Activated CD8-positive, alpha-beta memory T cell treated with anti-CD3 and anti-CD28 coated beads, Interleukin-2, amount 50 U/mL, for 24 hours (primary cell): ENCODE measurements around the gene VTCN1.
"Not testable (repeated sequence)": the region's sequence is repeated elsewhere in the genome, so short reads cannot be mapped to it uniquely, and the experiment has no call there.

Source experiments
- DNase-seq: peaks from one replicate; pipeline ENCODE4 v3.0.0-alpha.2; 2020; ENCODE audit errors: extremely low read depth

Gene VTCN1

GRCh38 chr1:117210831-117211261 lies at the start of gene VTCN1:
Gene VTCN1 (minus strand): TSS chr1:117210927. CDS start chr1:117210855, 72 bp downstream.
- no peak for DNase-seq

DNA sequence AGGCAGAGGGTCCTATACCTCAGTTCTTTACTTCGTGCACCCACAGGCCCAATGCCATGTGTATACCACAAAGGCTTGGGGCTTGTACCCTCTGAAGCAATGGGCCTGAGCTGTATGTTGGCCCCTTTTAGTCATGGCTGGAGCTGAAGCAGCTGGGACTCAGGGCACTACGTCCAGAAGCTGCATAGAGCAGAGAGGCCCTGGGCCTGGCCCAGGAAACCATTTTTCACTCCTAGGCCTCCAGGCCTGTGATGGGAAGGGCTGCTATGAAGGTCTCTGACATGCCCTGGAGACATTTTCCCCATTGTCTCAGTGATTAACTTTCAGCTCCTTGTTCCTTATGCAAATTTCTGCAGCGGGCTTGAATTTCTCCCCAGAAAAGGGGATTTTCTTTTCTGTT lies 48.1 kb upstream of the VTCN1 start:
- DNase-seq: no peak

DNA sequence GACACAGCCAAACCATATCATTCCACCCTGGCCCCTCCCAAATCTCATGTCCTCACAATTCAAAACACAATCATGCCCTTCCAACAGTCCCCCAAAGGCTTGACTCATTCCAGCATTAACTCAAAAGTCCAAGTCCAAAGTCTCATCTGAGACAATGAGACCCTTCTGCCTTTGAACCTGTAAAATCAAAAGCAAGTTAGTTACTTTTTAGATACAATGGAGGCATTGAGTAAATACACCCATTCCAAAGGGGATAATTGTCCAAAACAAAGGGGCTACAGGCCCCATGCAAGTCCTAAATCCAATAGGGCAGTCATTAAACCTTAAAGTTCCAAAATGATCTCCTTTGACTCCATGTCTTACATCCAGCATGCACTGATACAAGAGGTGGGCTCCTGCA lies 47.3 kb upstream of the VTCN1 start:
- DNase-seq: not testable (repeated sequence)

GRCh38 chr1:117257291-117257690 lies 46.6 kb upstream of the VTCN1 start:
- no peak for DNase-seq

DNA sequence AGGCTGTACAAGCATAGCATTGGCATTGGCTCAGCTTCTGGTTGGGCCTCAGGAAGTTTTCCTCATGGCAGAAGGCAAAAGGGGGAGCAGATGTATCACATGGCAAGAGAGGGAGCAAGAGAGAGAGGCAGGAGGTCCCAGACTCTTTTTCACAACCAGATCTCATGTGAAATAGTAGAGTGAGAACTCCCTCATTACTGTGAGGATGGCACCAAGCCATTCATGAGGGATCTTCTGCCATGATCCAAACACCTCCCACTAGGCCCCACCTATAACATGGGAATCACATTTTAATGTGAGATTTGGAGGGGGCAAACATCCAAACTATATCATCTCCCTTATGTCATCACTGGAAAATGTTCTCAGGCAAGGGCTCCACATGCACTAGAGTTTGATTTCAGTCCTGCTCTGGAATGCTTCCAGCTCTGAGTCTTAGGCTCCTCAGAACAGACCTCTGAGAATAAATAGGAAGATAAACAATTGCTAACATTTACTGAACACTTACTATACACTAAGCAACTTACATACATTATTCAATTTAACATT lies 39.4 kb upstream of the VTCN1 start:
- DNase-seq: no peak

- no peak for DNase-seq
Measured at GRCh38 chr1:117244971-117245370, 34.2 kb upstream of the VTCN1 start.

DNA sequence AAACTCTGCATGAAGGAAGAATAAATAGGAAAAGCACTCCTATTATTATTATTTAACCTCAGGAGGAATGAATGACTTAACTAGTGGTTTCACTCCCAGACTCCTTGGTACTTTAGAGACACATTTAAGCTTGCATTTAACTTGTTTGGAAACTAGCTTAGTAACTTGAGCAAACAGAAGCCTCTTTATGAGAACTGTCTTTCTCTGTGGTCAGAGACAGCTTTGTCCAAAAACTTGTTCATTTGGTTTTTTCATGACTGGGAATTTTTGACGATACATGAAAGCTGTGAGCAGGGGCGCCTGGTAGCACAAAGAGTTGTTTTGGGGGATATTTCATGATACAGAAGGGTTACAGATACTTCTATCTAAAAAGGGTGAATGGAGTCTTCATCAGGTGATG lies 33.6 kb upstream of the VTCN1 start:
- no peak for DNase-seq

- DNase-seq: no peak
Measured at GRCh38 chr1:117241512-117241911, 30.8 kb upstream of the VTCN1 start.

- no peak for DNase-seq
Measured at GRCh38 chr1:117240547-117240946, 29.8 kb upstream of the VTCN1 start.

DNA sequence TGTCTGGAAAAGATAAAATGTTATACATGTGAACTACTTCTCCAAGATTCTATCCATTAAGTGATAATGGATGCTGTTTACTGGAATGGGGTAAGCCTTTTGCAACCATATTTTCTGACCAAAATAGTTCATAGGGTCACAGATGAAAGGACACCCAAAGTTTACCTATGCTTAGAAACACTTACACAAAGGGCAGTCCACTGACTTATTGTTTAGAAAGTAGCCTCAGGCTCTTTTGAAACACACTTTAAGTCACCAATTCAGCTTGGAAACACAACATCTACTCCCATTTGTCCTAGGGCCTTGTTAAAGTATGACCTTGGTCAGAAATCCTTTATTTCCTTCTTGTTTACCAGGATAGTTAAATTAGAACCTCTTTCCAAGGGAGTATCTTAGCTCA lies 28.7 kb upstream of the VTCN1 start:
- DNase-seq: no peak

- DNase-seq: no peak
Measured at GRCh38 chr1:117237726-117238381, 27.1 kb upstream of the VTCN1 start.

- DNase-seq: no peak
Measured at GRCh38 chr1:117235863-117236465, 25.2 kb upstream of the VTCN1 start.

- no peak for DNase-seq
Measured at GRCh38 chr1:117232531-117232930, 21.8 kb upstream of the VTCN1 start.

GRCh38 chr1:117231748-117232373 lies 21.1 kb upstream of the VTCN1 start:
- DNase-seq: no peak

DNA sequence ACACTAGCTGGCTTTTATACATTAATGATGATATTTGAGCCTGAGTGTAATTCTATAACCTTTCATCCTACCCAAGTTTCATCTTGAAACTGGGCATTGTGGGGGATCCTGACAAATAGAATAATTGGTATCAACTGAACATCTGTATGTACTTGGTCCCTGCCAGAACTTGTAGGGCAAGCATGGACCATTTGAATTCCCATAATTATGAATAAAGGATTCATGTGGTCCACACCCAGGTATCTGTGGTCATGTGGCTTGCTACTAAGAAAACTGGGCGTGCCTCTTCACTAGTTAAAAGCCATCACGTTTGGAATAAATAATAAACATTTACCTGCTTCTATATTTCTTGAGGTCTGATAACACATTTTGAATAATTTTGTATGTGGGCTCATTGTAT lies 20.6 kb upstream of the VTCN1 start:
- DNase-seq: no peak

DNA sequence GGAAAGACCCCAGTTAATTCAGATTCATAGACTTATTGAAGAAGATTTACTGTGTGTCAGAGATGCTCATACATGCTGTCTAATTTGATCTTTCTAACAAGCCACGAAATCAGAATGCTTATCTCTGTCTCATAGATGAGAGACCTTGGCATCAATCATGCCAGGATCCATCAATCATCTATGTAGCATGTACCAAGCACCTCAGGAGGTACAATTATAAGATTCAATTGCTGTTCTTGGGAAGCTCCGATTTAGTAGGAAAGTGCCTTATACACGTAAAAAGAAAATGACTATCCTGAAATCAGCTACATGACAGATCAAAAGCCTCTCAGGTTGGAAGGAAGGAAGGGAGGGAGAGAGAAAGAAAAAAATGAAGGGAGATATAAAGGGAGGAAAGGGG lies 18.5 kb upstream of the VTCN1 start:
- DNase-seq: no peak

DNA sequence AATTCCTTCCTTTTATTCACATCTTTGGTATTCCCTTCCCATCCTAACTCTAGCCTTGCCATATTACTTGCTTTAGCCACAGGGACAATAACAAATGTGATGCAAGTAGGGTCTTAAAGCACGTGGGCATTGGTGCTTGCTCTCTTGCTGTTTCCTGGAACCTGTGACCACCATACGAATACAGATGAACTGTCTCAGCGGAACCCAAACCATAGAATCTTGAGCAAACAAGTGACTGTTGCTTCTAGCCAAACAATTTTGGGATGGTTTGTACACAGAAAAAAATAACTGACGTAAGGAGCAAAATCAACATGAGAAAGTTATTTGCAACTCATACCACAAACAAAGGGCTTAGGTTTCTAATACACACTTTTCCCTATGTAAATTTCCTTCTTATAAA lies 15.2 kb upstream of the VTCN1 start:
- DNase-seq: no peak

GRCh38 chr1:117216718-117217117 lies 6.0 kb upstream of the VTCN1 start:
- DNase-seq: no peak

- no peak for DNase-seq
Measured at GRCh38 chr1:117215733-117216462, 5.2 kb upstream of the VTCN1 start.

GRCh38 chr1:117215019-117215418 lies 4.3 kb upstream of the VTCN1 start:
- no peak for DNase-seq

- DNase-seq: no peak
Measured at GRCh38 chr1:117213046-117213445, 2.3 kb upstream of the VTCN1 start.

DNA sequence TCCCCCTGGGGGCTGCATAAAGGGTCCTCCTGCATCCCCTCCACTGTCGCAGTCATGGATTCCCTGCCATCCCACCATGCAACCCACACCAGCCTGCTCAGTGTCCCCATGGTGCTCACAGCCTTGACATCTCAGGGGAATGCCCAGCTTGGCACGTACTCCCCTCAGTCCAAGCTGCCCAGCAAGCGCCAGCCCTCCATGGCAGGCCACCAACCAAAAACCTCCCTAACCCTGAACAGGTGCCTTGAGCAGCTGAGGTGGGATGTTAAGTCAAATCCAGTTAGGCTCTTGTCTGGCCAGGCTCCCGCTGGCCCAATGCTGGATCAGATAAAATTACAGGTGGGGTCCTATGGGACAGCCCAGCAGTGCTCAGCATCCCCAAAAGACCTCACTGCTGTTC lies 341 bp downstream of the VTCN1 start:
- no peak for DNase-seq
